IPS-18c (cell line): ENCODE data around the gene IGHMBP2.

ENCODE experiments used
- H3K4me3 ChIP-seq: 2 replicates; pipeline ENCODE4 v1.7.0; 2013; ENCODE audit warnings: low read depth, mild to moderate bottlenecking, low read length, moderate library complexity; ENCODE audit not compliant: insufficient read depth
- H3K9me3 ChIP-seq: one replicate; pipeline ENCODE4 v1.6.1; 2013; ENCODE audit warnings: mild to moderate bottlenecking, low read length, moderate library complexity; ENCODE audit not compliant: control insufficient read depth, insufficient read depth

IGHMBP2 gene

GRCh38 chr11:68980776-68981065, 77.0 kb downstream of the IGHMBP2 start, which contains the start of gene MRGPRD:
MRGPRD (minus strand) TSS chr11:68980986; CDS start chr11:68980986, 0 bp downstream.
- no peak within 1 kb of the TSS for H3K4me3 ChIP-seq
- no peaks in the 10 kb centered on the region for H3K9me3 ChIP-seq

GRCh38 chr11:68982134-68982533, 78.4 kb downstream of the IGHMBP2 start:
- Histone ChIP-seq H3K4me3 (no peak overlapping the region), H3K9me3 (no peaks in the 10 kb centered on the region)

GRCh38 chr11:68983801-68984200, 80.1 kb downstream of the IGHMBP2 start:
- no peaks in the 10 kb centered on the region for H3K9me3 ChIP-seq
- H3K4me3 ChIP-seq, result no peak overlapping the region

- no peaks in the 10 kb centered on the region for H3K9me3 ChIP-seq
- H3K4me3 ChIP-seq, result no peak overlapping the region
Measured at GRCh38 chr11:68987211-68987610, 83.5 kb downstream of the IGHMBP2 start.

- Histone ChIP-seq H3K9me3 (no peaks in the 10 kb centered on the region), H3K4me3 (no peak overlapping the region)
Measured at GRCh38 chr11:68988491-68988890, 84.8 kb downstream of the IGHMBP2 start.
